GM12872 (cell line): ENCODE data around the gene WASF3.

ENCODE experiments used
- TF ChIP-seq, protein P1 (sequence below): IDR thresholded peaks from 3 replicates; pipeline ENCODE4 v1.5.1; 2011; ENCODE audit warnings: low read depth, mild to moderate bottlenecking, low read length, moderate library complexity; ENCODE audit not compliant: insufficient read depth

Gene WASF3

DNA sequence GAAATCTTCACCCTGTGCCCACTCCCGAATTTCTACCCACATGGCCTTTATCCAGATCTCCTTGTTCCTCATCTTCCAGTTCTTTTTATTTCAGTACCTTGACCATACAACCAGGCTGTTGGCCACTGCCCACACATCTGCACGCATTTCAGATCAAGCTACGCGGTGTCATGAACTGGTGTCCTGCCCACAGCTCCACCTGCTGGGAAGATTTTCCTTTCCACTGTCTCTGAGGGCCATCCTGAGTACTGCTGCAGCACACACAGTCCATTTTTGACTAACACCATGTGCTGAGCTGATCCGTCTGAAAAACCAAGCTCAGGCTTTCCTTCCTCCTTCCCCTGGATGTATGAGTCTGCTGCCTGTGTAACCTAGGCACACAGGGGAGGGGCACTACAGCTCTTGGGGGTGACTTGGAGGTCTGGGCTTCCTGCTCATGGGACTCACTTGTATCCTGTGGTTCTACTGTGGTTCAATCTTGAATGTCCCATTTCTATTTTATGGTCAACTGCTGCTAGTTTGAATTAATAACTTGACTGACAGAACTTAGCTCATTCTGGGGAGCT is 71.9 kb downstream of the WASF3 start:
- TF ChIP-seq, protein P1, sequence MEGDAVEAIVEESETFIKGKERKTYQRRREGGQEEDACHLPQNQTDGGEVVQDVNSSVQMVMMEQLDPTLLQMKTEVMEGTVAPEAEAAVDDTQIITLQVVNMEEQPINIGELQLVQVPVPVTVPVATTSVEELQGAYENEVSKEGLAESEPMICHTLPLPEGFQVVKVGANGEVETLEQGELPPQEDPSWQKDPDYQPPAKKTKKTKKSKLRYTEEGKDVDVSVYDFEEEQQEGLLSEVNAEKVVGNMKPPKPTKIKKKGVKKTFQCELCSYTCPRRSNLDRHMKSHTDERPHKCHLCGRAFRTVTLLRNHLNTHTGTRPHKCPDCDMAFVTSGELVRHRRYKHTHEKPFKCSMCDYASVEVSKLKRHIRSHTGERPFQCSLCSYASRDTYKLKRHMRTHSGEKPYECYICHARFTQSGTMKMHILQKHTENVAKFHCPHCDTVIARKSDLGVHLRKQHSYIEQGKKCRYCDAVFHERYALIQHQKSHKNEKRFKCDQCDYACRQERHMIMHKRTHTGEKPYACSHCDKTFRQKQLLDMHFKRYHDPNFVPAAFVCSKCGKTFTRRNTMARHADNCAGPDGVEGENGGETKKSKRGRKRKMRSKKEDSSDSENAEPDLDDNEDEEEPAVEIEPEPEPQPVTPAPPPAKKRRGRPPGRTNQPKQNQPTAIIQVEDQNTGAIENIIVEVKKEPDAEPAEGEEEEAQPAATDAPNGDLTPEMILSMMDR = peak; percentile 18; the same call in 1 of the 3 replicates

DNA sequence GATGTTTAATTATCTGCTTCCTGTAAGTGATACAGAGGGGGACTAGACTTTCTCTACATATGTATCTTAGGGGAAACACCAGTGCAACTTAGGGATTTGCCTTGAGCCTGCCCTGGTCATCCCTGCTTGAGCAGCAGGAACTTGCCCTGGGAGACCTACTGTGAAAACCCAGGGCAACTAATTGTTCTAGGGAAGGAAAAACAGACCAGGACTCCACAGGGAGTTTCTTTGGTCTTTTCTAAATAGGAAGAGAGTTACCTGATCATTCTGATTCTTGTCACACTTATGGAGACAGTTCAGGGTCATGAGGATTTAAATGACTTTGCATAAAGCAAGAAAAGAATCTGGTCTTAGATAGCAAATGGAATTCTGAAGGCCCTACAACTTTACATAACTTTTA is 89.1 kb downstream of the WASF3 start:
- TF ChIP-seq, protein P1 = no peak

DNA sequence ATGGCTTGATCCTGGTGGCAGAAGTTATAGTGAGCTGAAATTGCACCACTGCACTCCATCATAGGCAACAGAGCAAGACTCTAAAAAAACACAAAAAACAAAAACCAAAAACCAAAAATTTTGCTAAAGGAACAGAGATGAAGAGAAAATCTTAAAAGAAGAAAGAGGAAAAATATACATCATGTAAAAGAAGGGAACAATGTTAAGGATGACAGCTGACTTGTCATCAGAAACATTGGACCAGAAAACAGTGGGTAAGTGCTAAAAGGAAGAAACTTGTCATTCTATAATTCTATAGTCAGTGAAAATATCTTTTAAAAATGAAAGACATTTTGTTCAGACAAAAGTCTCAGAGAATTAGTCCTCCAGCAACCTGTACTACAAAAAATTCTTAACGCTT is 93.8 kb downstream of the WASF3 start:
- TF ChIP-seq, protein P1 = no peak

DNA sequence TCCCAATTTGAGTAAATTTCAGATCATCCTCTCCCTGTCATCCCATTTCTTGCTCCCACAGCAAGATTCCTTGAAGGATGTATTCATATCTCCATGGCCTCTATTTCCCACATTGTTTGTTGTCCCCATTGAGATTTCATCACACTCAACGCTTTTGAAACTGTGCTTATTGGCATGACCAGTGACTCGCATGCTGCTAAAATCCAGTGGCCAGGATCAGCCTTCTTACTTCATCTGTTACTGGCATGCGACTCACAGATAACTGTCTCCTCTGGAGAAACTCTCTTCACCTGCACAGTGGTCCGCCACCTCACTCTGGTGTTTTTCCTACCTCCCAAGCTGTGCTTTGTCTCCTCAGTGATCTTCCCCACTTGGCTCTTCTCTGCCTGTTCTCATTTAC is 95.8 kb downstream of the WASF3 start:
- TF ChIP-seq, protein P1 = no peak

DNA sequence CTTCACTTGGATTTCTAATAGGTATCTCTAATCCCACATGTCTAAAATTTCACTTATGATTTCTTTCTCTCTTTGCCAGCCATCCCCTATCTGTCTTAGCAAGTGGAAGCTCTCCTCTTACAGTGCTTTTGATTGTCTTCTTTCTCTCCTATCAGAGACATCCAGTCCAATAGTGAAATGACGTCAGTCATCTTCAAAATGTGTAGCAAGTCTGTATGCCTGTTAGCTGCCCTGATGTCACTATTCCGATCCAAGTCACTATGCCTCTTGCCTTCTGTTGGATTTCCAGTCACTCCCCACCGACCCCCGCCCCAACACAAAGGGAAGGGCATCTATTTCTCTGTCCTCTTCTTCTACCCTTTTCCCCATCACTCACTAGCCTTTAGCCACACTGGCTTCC is 96.4 kb downstream of the WASF3 start:
- TF ChIP-seq, protein P1 = no peak

DNA sequence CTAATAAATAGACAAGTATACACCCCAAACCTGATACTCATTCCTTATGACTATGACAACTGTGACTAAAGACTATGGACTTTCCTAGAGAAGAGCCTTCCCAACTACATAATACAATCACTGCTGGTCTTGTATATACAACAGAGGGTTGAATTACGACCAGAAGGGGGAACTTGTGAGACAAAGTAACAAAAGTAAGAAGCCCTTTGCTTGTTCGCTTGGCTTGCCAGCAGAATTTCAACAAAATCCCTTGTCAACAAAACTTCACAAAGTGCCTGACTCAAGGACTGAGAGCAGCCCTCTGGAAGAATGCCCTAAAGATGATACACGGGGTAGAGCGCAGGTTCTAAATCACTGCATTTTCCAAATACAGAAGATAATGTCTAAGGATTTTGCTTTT is 99.4 kb downstream of the WASF3 start:
- TF ChIP-seq, protein P1 = no peak

DNA sequence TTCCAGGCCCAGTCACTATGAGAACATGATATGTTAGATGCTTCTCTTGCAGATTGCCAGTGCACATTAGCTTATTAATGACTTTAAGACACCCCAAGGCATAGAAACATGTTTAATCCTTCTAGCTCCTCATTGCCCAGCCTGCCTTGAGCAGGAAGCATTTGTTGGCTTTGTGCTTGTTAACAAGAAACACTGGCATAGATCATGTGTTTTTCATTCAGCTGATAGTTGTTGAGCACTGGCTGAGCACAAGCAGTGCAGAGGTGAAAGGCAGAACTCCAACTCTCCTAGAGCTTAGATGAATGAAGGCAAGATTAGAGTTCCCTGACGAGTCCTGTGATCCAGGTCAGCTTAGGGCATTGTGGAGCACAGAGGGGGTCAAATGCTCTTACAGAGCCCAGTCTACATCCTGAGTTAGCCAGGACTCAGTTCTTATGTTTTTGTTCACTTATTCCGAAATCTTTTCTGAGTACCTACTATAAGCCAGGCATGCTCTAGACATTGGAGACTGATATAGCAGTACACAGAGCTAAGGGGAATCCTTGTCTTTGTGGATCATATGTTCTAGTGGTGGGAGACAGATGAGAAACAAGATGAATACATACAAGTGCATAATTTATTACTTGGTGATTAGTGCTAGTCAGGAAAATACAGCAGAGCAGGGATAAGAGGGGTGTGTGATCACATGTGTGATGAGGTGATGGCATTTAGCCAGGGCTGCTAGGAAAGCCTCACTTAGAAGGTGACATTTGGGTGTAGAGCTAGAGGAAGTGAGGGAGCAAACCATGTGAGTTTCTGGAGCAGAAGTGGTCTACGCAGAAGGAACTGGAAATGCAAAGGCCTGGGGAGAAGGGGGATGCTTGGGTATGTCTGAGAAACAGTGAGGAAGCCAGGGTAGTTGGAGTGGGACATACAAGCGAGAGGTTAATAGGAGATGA is 101.2 kb downstream of the WASF3 start:
- TF ChIP-seq, protein P1 = no peak
